Natural killer cell (primary cell): ENCODE data around the gene STRBP. TPM values are rescaled to one million over a fixed set of nuclear protein-coding genes. Genes with fewer than 3 reads are reported as not detected.

Experiments used
- ATAC-seq, 3 donors: fragments of 150-1000 bp in 2 of 3; fragments of 200-7000 bp in 1 of 3; cut with Tn5 transposase; 1 replicate in 1 of 3; 2 replicates in 2 of 3; pipeline ENCODE4 v1.10.0; 2021; ENCODE audit warnings: mild to moderate bottlenecking in 2 of 3, moderate library complexity in 2 of 3
- DNase-seq, 2 donors: peaks; one replicate each; pipeline versions ENCODE4 v3.0.0 to v3.0.0-alpha.2; 2013 to 2021; ENCODE audit warnings: mixed read lengths in 1 of 2
- H3K27ac ChIP-seq: one replicate; pipeline ENCODE4 v1.5.1; 2013; ENCODE audit warnings: mild to moderate bottlenecking, low read length
- H3K27me3 ChIP-seq: one replicate; pipeline ENCODE4 v1.6.1; 2013; ENCODE audit warnings: low read length; ENCODE audit not compliant: control insufficient read depth, insufficient read depth
- H3K36me3 ChIP-seq: one replicate; pipeline ENCODE4 v1.6.1; 2013; ENCODE audit warnings: low read length; ENCODE audit not compliant: control insufficient read depth, insufficient read depth
- H3K4me1 ChIP-seq: one replicate; pipeline ENCODE4 v1.6.1; 2013; ENCODE audit warnings: low read length; ENCODE audit not compliant: control insufficient read depth, insufficient read depth
- H3K4me3 ChIP-seq: one replicate; pipeline ENCODE4 v1.5.1; 2013; ENCODE audit warnings: low read length
- H3K9me3 ChIP-seq: one replicate; pipeline ENCODE4 v1.6.1; 2013; ENCODE audit warnings: low read length; ENCODE audit not compliant: control insufficient read depth, insufficient read depth
- H3K27ac Mint-ChIP-seq, 2 donors: one replicate each; pipeline ENCODE4 v1.8.0; 2022; ENCODE audit warnings: mild to moderate bottlenecking in 2 of 2, mixed read lengths in 2 of 2, moderate library complexity in 1 of 2
- H3K27me3 Mint-ChIP-seq, 2 donors: one replicate each; pipeline ENCODE4 v1.8.0; 2022; ENCODE audit warnings: low read depth in 2 of 2, mixed read lengths in 2 of 2
- H3K36me3 Mint-ChIP-seq: one replicate; pipeline ENCODE4 v1.8.0; 2022; ENCODE audit warnings: mixed read lengths
- H3K4me1 Mint-ChIP-seq, 2 donors: one replicate each; pipeline ENCODE4 v1.8.0; 2022; ENCODE audit warnings: mixed read lengths in 2 of 2
- H3K4me3 Mint-ChIP-seq: one replicate; pipeline ENCODE4 v1.8.0; 2022; ENCODE audit warnings: mild to moderate bottlenecking, moderate library complexity, mixed read lengths
- H3K9me3 Mint-ChIP-seq, 2 donors: one replicate each; pipeline ENCODE4 v1.8.0; 2022; ENCODE audit warnings: mixed read lengths in 2 of 2
- WGBS: methylation state at CpG from one replicate; pipeline ENCODE4 v1.1.7; 2013; ENCODE audit warnings: missing lambda C conversion rate; ENCODE audit not compliant: insufficient coverage; 5-methylcytosine and 5-hydroxymethylcytosine counted together
- intact Hi-C: fragments of 100-400 bp; cut with micrococcal nuclease; formaldehyde crosslinking; loops from one replicate; pipeline ENCODE4 v1.14.2; 2022
- total RNA-seq, 4 donors: library from RNA; stranded (reverse); fragments of 120-200 nt in 1 of 4; gene quantifications; one replicate each; pipeline versions ENCODE4 v1.2.3 to v1.2.4, GENCODE V29; 2013 to 2022
- TF ChIP-seq, protein P1 (sequence below): fragments of 200-600 bp; IDR thresholded peaks from one replicate; pipeline ENCODE4 v1.8.0; 2022; ENCODE audit warnings: antibody characterized with exemption

STRBP gene
- total RNA-seq, 3 donors from 2014 or later (not counting 1 experiment from before 2014, with no cell fraction given) = 6.0 to 8.3 (median 7.9) TPM

DNA sequence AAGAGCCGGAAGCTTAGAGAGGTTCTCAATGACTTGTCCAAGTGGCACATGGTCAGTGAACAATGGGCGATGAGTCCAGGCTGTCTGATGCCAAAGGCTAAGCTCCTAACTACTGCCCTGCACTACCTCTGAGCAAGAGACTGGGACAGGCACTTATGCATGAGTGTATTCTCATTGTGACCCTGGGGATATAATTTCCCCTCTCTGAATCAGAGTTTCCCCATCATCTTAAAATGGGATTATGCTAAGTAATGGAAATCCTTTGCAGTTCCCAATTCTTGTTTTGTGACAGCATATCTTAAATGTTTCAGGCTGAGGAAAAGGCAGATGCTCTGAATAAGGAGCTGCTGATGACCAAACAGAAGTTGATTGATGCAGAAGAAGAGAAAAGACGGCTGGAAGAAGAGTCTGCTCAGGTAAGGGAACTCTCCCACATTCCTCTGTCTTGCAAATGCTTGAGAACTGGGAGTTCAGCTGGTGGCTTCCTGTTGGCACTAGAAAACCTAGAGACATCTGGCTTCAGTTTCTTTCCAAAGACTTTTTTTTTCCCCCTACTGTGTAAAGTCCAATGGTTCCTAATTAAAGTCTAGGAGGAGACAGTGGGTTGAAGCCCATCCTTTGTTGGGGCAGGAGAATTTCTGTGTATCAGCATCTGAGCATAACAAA is 170.8 kb downstream of the STRBP start:
- no peaks in the 10 kb centered on the region for H3K9me3 Mint-ChIP-seq
- Histone ChIP-seq H3K9me3 (no peaks in the 10 kb centered on the region), H3K36me3 (peaks cover 60% of the 10 kb centered on the region), H3K4me1 (no peaks in the 10 kb centered on the region), H3K4me3 (no peak overlapping the region), H3K27ac (no peak overlapping the region), H3K27me3 (no peaks in the 10 kb centered on the region)
- 100% methylated on average over 3 of the region's 3 CpGs for WGBS
- no peaks in the 10 kb centered on the region for H3K4me1 Mint-ChIP-seq
- ATAC-seq (no peak), DNase-seq (no peak)
- TF ChIP-seq, protein P1, sequence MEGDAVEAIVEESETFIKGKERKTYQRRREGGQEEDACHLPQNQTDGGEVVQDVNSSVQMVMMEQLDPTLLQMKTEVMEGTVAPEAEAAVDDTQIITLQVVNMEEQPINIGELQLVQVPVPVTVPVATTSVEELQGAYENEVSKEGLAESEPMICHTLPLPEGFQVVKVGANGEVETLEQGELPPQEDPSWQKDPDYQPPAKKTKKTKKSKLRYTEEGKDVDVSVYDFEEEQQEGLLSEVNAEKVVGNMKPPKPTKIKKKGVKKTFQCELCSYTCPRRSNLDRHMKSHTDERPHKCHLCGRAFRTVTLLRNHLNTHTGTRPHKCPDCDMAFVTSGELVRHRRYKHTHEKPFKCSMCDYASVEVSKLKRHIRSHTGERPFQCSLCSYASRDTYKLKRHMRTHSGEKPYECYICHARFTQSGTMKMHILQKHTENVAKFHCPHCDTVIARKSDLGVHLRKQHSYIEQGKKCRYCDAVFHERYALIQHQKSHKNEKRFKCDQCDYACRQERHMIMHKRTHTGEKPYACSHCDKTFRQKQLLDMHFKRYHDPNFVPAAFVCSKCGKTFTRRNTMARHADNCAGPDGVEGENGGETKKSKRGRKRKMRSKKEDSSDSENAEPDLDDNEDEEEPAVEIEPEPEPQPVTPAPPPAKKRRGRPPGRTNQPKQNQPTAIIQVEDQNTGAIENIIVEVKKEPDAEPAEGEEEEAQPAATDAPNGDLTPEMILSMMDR = no peak
- no peak overlapping the region for H3K4me3 Mint-ChIP-seq
- no peak overlapping the region for H3K27ac Mint-ChIP-seq
- no peaks in the 10 kb centered on the region for H3K27me3 Mint-ChIP-seq
- intact Hi-C loops = no loop called here
- H3K36me3 Mint-ChIP-seq = peaks cover 15% of the 10 kb centered on the region

DNA sequence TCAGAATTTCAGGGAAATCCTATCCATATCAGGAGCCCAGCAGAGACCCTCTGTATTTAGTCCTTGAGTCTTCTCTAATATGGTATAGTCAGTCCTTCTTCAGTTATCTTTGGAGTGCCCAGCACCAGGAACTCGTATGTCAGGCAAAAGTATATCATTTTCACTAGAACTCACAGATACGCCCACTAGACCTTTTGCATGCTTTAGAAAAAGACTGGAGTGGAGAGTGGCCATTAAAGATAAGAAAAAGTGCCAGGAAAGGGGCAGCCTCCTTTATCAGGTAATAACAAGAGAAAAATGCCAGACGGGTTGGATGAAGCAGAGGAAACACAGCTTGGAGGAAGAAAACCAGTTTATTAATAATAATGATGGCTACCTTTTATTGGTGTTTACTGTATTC is 171.4 kb downstream of the STRBP start:
- Mint-ChIP-seq H3K36me3 (peaks cover 15% of the 10 kb centered on the region), H3K9me3 (no peaks in the 10 kb centered on the region), H3K4me3 (no peak overlapping the region), H3K27ac (no peak overlapping the region), H3K4me1 (no peaks in the 10 kb centered on the region), H3K27me3 (no peaks in the 10 kb centered on the region)
- peaks cover 60% of the 10 kb centered on the region for H3K36me3 ChIP-seq
- H3K9me3 ChIP-seq = no peaks in the 10 kb centered on the region
- no peak for DNase-seq
- intact Hi-C loops = no loop called here
- no peak for ATAC-seq
- no peaks in the 10 kb centered on the region for H3K4me1 ChIP-seq
- H3K27ac ChIP-seq = no peak overlapping the region
- TF ChIP-seq, protein P1 = no peak
- no peaks in the 10 kb centered on the region for H3K27me3 ChIP-seq
- WGBS = 100% methylated on average over 1 of the region's 3 CpGs
- no peak overlapping the region for H3K4me3 ChIP-seq

- no peak overlapping the region for H3K4me3 ChIP-seq
- ATAC-seq (no peak), DNase-seq (no peak)
- TF ChIP-seq, protein P1 = no peak
- no peaks in the 10 kb centered on the region for H3K4me1 Mint-ChIP-seq
- 97% methylated on average over 3 of the region's 3 CpGs for WGBS
- H3K4me1 ChIP-seq = no peaks in the 10 kb centered on the region
- H3K27me3 Mint-ChIP-seq = no peaks in the 10 kb centered on the region
- no peaks in the 10 kb centered on the region for H3K27me3 ChIP-seq
- H3K27ac ChIP-seq = no peak overlapping the region
- H3K9me3 Mint-ChIP-seq = no peaks in the 10 kb centered on the region
- peaks cover 14% of the 10 kb centered on the region for H3K36me3 Mint-ChIP-seq
- peaks cover 54% of the 10 kb centered on the region for H3K36me3 ChIP-seq
- no peak overlapping the region for H3K4me3 Mint-ChIP-seq
- H3K9me3 ChIP-seq = no peaks in the 10 kb centered on the region
- intact Hi-C loops = no loop called here
- H3K27ac Mint-ChIP-seq = no peak overlapping the region
These were observed 175.2 kb downstream of the STRBP start for GRCh38 chr9:123093141-123093540.

DNA sequence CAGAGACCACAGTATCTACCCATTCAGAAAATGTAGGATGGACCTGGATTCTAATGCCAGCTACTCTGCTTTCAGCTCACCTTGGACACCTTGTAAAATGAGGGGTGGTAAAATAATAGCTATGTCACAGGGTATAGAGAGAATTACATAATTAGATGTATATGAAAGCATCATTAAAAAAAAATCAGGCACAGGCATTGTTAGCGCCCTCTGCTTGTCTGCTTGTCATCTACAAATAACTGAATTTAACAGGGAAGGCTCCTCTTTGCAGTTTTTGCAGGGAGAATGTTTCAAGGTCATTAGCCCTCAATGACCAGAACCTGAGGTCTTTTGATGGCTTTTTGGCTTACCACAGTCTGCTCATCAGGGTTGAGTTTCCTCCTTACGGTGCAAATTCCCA is 176.9 kb downstream of the STRBP start:
- H3K36me3 Mint-ChIP-seq = peaks cover 8% of the 10 kb centered on the region
- WGBS = 91% methylated on average over 2 of the region's 2 CpGs
- no peaks in the 10 kb centered on the region for H3K4me1 Mint-ChIP-seq
- H3K27ac ChIP-seq = no peak overlapping the region
- H3K9me3 Mint-ChIP-seq = no peaks in the 10 kb centered on the region
- peaks cover 40% of the 10 kb centered on the region for H3K36me3 ChIP-seq
- no peaks in the 10 kb centered on the region for H3K9me3 ChIP-seq
- no peaks in the 10 kb centered on the region for H3K27me3 Mint-ChIP-seq
- no peak overlapping the region for H3K27ac Mint-ChIP-seq
- ATAC-seq (no peak), DNase-seq (no peak)
- H3K4me1 ChIP-seq = no peaks in the 10 kb centered on the region
- H3K27me3 ChIP-seq = no peaks in the 10 kb centered on the region
- TF ChIP-seq, protein P1 = no peak
- intact Hi-C loops = no loop called here
- no peak overlapping the region for H3K4me3 ChIP-seq
- H3K4me3 Mint-ChIP-seq = no peak overlapping the region
